Vagina (tissue), 2 donors: ENCODE results near the gene NPC1. TPM values are rescaled to one million over a fixed set of nuclear protein-coding genes. Genes with fewer than 3 reads are reported as not detected.

Experiments
- DNase-seq, 2 donors: peaks; one replicate each; pipeline ENCODE4 v3.0.0-alpha.2; 2017; ENCODE audit errors: extremely low spot score in 2 of 2
- H3K27ac ChIP-seq: fragments of 200-600 bp; sonication (generic); one replicate; pipeline ENCODE4 v1.5.1; 2019
- H3K27me3 ChIP-seq: fragments of 200-600 bp; sonication (generic); one replicate; pipeline ENCODE4 v1.5.1; 2019
- H3K36me3 ChIP-seq, 2 donors: fragments of 200-600 bp; sonication (generic); one replicate each; pipeline ENCODE4 v1.5.1; 2017 to 2019
- H3K4me1 ChIP-seq: fragments of 200-600 bp; sonication (generic); one replicate; pipeline ENCODE4 v1.5.1; 2019
- H3K4me3 ChIP-seq, 2 donors: fragments of 200-600 bp; sonication (generic); 1 replicate in 1 of 2; 2 replicates in 1 of 2; pipeline ENCODE4 v1.5.1; 2016 to 2019
- H3K9me3 ChIP-seq: fragments of 200-600 bp; sonication (generic); one replicate; pipeline ENCODE4 v1.5.1; 2019
- POLR2A ChIP-seq, 2 donors: fragments of 450-650 bp; IDR thresholded peaks; one replicate each; pipeline ENCODE4 v1.6.1; 2017; ENCODE audit warnings: antibody characterized with exemption in 2 of 2, mild to moderate bottlenecking in 2 of 2, moderate library complexity in 2 of 2
- POLR2AphosphoS5 ChIP-seq, 2 donors: sonication (generic); formaldehyde crosslinking; IDR thresholded peaks; one replicate each; pipeline ENCODE4 v1.9.0; 2017; ENCODE audit warnings: antibody characterized with exemption in 2 of 2, mild to moderate bottlenecking in 2 of 2, low read depth in 1 of 2; ENCODE audit not compliant: insufficient read depth in 1 of 2
- intact Hi-C: fragments of 100-400 bp; cut with DNase I; formaldehyde crosslinking; loops from one replicate; pipeline ENCODE4 v1.15.1; 2023
- total RNA-seq: library from RNA; depleted of rRNA; stranded (reverse); fragments of >200 nt; gene quantifications from one replicate; pipeline ENCODE4 v1.2.3, GENCODE V29; 2016
- TF ChIP-seq, protein P1 (sequence below), 3 experiments: fragments of 450-650 bp in 2 of 3; fragments of 200-600 bp in 1 of 3; sonication (generic) in 1 of 3; IDR thresholded peaks; one replicate each; pipeline ENCODE4 v1.5.1; 2017 to 2019; ENCODE audit warnings: antibody characterized with exemption in 3 of 3, mild to moderate bottlenecking in 2 of 3, moderate library complexity in 2 of 3

Gene NPC1
- total RNA-seq, 1 donor from 2014 or later, result 89.9 TPM

DNA sequence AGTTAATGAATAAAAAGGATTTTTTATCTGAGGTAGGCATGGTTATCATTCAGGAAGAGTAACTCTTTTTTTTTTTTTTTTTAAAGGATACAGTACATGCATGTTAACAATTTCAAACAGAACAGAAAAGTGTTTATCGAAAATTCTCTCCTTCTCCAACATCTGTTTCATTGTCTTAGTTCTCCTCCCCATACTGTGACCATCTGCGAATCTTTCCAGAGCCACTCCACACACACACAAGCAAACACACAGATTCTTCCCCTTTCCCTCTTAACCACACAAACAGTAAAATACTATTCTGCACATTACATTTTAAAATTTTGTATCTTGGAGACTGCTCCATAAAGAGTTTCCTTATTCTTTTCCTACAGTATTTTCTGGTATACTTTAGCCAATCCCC is 38.0 kb downstream of the NPC1 start:
- peak overlapping the region; percentile 32 for H3K27ac ChIP-seq
- H3K4me3 ChIP-seq, result no peak overlapping the region
- no peak for DNase-seq
- H3K27me3 ChIP-seq, result no peaks in the 10 kb centered on the region
- H3K4me1 ChIP-seq, result peaks cover 10% of the 10 kb centered on the region
- TF ChIP-seq POLR2A (IDR thresholded peaks at IDR 0.05) (no peak), POLR2AphosphoS5 (IDR thresholded peaks at IDR 0.05; ENCODE audit: insufficient read depth in 1 of 2, low read depth in 1 of 2) (no peak)
- TF ChIP-seq, protein P1, sequence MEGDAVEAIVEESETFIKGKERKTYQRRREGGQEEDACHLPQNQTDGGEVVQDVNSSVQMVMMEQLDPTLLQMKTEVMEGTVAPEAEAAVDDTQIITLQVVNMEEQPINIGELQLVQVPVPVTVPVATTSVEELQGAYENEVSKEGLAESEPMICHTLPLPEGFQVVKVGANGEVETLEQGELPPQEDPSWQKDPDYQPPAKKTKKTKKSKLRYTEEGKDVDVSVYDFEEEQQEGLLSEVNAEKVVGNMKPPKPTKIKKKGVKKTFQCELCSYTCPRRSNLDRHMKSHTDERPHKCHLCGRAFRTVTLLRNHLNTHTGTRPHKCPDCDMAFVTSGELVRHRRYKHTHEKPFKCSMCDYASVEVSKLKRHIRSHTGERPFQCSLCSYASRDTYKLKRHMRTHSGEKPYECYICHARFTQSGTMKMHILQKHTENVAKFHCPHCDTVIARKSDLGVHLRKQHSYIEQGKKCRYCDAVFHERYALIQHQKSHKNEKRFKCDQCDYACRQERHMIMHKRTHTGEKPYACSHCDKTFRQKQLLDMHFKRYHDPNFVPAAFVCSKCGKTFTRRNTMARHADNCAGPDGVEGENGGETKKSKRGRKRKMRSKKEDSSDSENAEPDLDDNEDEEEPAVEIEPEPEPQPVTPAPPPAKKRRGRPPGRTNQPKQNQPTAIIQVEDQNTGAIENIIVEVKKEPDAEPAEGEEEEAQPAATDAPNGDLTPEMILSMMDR (IDR thresholded peaks at IDR 0.05), result no peak
- H3K9me3 ChIP-seq, result no peaks in the 10 kb centered on the region
- intact Hi-C loops, result no loop called here
- H3K36me3 ChIP-seq, result peaks cover 0 to 71% of the 10 kb centered on the region in 2 donors

DNA sequence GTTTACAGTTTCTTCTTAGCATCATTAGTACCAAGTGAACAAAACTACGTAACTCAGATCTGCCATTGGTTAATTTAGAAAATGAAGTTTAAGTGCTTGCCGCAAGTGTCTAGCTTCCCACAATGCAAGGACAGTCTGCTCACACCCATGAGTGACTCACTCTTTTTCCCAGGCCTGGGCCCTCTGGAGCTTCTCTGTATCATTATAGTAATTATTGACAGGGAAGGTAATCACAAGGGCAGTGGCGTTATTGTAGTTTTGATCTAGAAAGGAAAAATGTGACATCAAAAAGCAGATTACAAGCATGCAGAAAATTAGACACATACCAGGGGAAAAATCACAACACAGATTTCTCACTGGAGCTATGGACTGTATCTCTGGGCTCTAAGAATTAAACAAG is 38.5 kb downstream of the NPC1 start:
- TF ChIP-seq POLR2AphosphoS5 (IDR thresholded peaks at IDR 0.05; ENCODE audit: insufficient read depth in 1 of 2, low read depth in 1 of 2), result no peak
- TF ChIP-seq, protein P1 (IDR thresholded peaks at IDR 0.05), result no peak
- no peak for TF ChIP-seq POLR2A (IDR thresholded peaks at IDR 0.05)
- H3K27me3 ChIP-seq, result no peaks in the 10 kb centered on the region
- peaks cover 0 to 71% of the 10 kb centered on the region in 2 donors for H3K36me3 ChIP-seq
- DNase-seq, result no peak
- H3K9me3 ChIP-seq, result no peaks in the 10 kb centered on the region
- H3K4me3 ChIP-seq, result no peak overlapping the region
- H3K27ac ChIP-seq, result no peak overlapping the region
- H3K4me1 ChIP-seq, result peaks cover 10% of the 10 kb centered on the region
- intact Hi-C loops, result no loop called here

DNA sequence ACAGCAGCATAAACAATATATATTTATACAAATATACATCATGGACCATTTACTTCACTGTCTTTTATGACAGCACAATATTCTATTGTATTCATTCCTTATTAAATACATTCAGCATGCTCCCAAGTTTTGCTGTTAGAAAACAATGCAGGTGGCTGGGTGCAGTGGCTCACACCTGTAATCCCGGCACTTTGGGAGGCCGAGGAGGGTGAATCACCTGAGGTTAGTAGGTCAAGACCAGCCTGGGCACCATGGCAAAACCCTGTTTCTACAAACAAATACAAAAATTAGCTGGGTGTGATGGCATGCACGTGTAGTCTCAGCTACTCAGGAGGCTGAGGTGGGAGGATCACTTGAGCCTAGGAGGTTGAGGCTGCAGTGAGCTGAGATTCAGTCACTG is 39.0 kb downstream of the NPC1 start:
- no peaks in the 10 kb centered on the region for H3K9me3 ChIP-seq
- no peaks in the 10 kb centered on the region for H3K27me3 ChIP-seq
- H3K4me1 ChIP-seq, result peaks cover 10% of the 10 kb centered on the region
- intact Hi-C loops, result no loop called here
- DNase-seq, result no peak
- TF ChIP-seq POLR2AphosphoS5 (IDR thresholded peaks at IDR 0.05; ENCODE audit: insufficient read depth in 1 of 2, low read depth in 1 of 2) (no peak), POLR2A (IDR thresholded peaks at IDR 0.05) (no peak)
- TF ChIP-seq, protein P1 (IDR thresholded peaks at IDR 0.05), result no peak
- no peak overlapping the region for H3K27ac ChIP-seq
- peaks cover 0 to 71% of the 10 kb centered on the region in 2 donors for H3K36me3 ChIP-seq
- no peak overlapping the region for H3K4me3 ChIP-seq

DNA sequence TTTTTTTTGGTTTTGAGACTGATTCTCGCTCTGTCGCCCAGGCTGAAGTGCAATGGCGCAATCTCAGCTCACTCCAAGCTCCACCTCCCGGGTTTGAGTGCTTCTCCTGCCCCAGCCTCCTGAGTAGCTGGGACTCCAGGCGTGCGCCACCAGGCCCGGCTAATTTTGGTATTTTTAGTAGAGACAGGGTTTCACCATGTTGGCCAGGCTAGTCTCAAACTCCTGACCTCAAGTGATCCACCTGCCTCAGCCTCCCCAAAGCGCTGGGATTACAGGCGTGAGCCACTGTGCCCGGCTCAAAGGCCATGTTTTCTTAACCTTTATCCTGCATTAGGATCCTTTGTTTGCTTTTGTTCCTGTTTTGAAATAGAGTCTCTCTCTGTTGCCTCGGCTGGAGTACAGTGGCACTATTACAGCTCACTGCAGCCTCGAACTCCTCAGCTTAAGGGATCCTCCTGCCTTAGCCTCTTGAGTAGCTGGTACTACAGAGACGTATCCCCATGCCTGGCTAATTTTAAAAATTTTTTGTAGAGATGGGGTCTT is 41.0 kb downstream of the NPC1 start:
- Histone ChIP-seq H3K9me3 (no peaks in the 10 kb centered on the region), H3K36me3 (peaks cover 0 to 77% of the 10 kb centered on the region in 2 donors), H3K27ac (no peak overlapping the region), H3K4me1 (peaks cover 10% of the 10 kb centered on the region), H3K4me3 (no peak overlapping the region), H3K27me3 (no peaks in the 10 kb centered on the region)
- no peak for TF ChIP-seq POLR2AphosphoS5 (IDR thresholded peaks at IDR 0.05; ENCODE audit: insufficient read depth in 1 of 2, low read depth in 1 of 2)
- no peak for DNase-seq
- intact Hi-C loops, result no loop called here

DNA sequence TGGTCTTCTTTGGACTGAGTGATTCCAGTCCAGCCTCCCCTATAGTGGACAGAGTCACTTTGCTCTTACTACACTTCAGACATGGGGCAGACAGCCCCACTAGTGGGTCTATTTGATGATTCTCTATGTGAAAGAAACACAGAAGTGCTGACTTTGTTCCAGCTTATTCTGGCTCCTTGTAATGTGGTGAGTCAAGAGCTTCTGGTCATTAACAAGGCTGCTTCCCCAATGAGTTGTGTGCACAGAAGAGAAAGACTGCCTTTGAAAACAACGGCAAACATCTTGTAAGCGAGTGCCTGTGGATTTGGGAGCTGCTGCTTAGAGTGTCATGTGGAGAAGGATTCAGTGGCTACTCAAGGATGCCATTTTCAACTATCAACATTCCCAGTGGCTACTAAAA is 43.8 kb downstream of the NPC1 start:
- no peak overlapping the region for H3K27ac ChIP-seq
- no peak overlapping the region for H3K4me3 ChIP-seq
- intact Hi-C loops, result no loop called here
- H3K27me3 ChIP-seq, result no peaks in the 10 kb centered on the region
- DNase-seq, result no peak
- TF ChIP-seq POLR2AphosphoS5 (IDR thresholded peaks at IDR 0.05; ENCODE audit: insufficient read depth in 1 of 2, low read depth in 1 of 2) (no peak), POLR2A (IDR thresholded peaks at IDR 0.05) (no peak)
- TF ChIP-seq, protein P1 (IDR thresholded peaks at IDR 0.05), result no peak
- H3K4me1 ChIP-seq, result peaks cover 5% of the 10 kb centered on the region
- H3K9me3 ChIP-seq, result no peaks in the 10 kb centered on the region
- peaks cover 0 to 96% of the 10 kb centered on the region in 2 donors for H3K36me3 ChIP-seq
